ENCODE measurements around the gene FBXL16.

DNA sequence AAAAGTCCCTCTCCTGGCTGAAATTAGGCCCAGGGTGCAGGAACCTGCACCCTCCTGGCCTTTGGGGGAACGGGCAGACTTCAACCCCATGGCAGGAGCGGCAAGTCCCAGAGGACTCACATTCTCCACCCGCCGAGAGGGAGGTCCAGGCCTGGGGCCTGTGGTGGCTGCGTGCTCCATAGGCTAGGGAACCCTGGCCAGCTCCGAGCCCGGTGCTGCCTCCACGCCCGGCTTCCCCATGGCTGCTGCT lies 20.5 kb upstream of the FBXL16 start:
- TF ChIP-seq, protein P1, sequence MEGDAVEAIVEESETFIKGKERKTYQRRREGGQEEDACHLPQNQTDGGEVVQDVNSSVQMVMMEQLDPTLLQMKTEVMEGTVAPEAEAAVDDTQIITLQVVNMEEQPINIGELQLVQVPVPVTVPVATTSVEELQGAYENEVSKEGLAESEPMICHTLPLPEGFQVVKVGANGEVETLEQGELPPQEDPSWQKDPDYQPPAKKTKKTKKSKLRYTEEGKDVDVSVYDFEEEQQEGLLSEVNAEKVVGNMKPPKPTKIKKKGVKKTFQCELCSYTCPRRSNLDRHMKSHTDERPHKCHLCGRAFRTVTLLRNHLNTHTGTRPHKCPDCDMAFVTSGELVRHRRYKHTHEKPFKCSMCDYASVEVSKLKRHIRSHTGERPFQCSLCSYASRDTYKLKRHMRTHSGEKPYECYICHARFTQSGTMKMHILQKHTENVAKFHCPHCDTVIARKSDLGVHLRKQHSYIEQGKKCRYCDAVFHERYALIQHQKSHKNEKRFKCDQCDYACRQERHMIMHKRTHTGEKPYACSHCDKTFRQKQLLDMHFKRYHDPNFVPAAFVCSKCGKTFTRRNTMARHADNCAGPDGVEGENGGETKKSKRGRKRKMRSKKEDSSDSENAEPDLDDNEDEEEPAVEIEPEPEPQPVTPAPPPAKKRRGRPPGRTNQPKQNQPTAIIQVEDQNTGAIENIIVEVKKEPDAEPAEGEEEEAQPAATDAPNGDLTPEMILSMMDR (IDR thresholded peaks at IDR 0.05; ENCODE audit: poor library complexity, severe bottlenecking), result no peak
- TF ChIP-seq EZH2 (IDR thresholded peaks at IDR 0.05; ENCODE audit: borderline replicate concordance, insufficient read depth, low read length, poor library complexity, severe bottlenecking), result no peak
- TF ChIP-seq EP300 (conservative IDR thresholded peaks at IDR 0.05; ENCODE audit: poor library complexity, severe bottlenecking), result no peak
- no peak for TF ChIP-seq RAD21 (conservative IDR thresholded peaks at IDR 0.05)
- TF ChIP-seq, protein P2, sequence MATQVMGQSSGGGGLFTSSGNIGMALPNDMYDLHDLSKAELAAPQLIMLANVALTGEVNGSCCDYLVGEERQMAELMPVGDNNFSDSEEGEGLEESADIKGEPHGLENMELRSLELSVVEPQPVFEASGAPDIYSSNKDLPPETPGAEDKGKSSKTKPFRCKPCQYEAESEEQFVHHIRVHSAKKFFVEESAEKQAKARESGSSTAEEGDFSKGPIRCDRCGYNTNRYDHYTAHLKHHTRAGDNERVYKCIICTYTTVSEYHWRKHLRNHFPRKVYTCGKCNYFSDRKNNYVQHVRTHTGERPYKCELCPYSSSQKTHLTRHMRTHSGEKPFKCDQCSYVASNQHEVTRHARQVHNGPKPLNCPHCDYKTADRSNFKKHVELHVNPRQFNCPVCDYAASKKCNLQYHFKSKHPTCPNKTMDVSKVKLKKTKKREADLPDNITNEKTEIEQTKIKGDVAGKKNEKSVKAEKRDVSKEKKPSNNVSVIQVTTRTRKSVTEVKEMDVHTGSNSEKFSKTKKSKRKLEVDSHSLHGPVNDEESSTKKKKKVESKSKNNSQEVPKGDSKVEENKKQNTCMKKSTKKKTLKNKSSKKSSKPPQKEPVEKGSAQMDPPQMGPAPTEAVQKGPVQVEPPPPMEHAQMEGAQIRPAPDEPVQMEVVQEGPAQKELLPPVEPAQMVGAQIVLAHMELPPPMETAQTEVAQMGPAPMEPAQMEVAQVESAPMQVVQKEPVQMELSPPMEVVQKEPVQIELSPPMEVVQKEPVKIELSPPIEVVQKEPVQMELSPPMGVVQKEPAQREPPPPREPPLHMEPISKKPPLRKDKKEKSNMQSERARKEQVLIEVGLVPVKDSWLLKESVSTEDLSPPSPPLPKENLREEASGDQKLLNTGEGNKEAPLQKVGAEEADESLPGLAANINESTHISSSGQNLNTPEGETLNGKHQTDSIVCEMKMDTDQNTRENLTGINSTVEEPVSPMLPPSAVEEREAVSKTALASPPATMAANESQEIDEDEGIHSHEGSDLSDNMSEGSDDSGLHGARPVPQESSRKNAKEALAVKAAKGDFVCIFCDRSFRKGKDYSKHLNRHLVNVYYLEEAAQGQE (IDR thresholded peaks at IDR 0.05; ENCODE audit: borderline replicate concordance), result no peak
